ENCODE results near the gene MAP2K2.
"Not testable (repeated sequence)": the region's sequence is repeated elsewhere in the genome, so short reads cannot be mapped to it uniquely, and the experiment has no call there.

The MAP2K2 gene

GRCh38 chr19:4130744-4131438, 7.0 kb upstream of the MAP2K2 start:
- no peak for DNase-seq (ENCODE audit: low read depth in 2 of 3, low spot score in 1 of 3)

- DNase-seq (ENCODE audit: low read depth in 2 of 3, low spot score in 1 of 3): not testable (repeated sequence)
Measured at GRCh38 chr19:4129050-4129449, 5.1 kb upstream of the MAP2K2 start.

- DNase-seq (ENCODE audit: low read depth in 2 of 3, low spot score in 1 of 3): not testable (repeated sequence)
Measured at GRCh38 chr19:4127322-4127721, 3.4 kb upstream of the MAP2K2 start.

- no peak for DNase-seq (ENCODE audit: low read depth in 2 of 3, low spot score in 1 of 3)
Measured at GRCh38 chr19:4124638-4125037, 716 bp upstream of the MAP2K2 start.

GRCh38 chr19:4122480-4122879, 1.4 kb downstream of the MAP2K2 start:
- no peak for DNase-seq (ENCODE audit: low read depth in 2 of 3, low spot score in 1 of 3)

GRCh38 chr19:4121815-4122214, 2.1 kb downstream of the MAP2K2 start:
- DNase-seq (ENCODE audit: low read depth in 2 of 3, low spot score in 1 of 3): no peak

GRCh38 chr19:4121273-4121612, 2.7 kb downstream of the MAP2K2 start:
- DNase-seq (ENCODE audit: low read depth in 2 of 3, low spot score in 1 of 3): no peak

- no peak for DNase-seq (ENCODE audit: low read depth in 2 of 3, low spot score in 1 of 3)
Measured at GRCh38 chr19:4120559-4121272, 3.2 kb downstream of the MAP2K2 start.

GRCh38 chr19:4119763-4120162, 4.2 kb downstream of the MAP2K2 start:
- no peak for DNase-seq (ENCODE audit: low read depth in 2 of 3, low spot score in 1 of 3)

- DNase-seq (ENCODE audit: low read depth in 2 of 3, low spot score in 1 of 3): no peak
Measured at GRCh38 chr19:4115818-4116385, 8.0 kb downstream of the MAP2K2 start.

GRCh38 chr19:4115050-4115817, 8.7 kb downstream of the MAP2K2 start:
- peak in 1 of 3 donors; percentile 36 for DNase-seq (ENCODE audit: low read depth in 2 of 3, low spot score in 1 of 3)

GRCh38 chr19:4114181-4114580, 9.7 kb downstream of the MAP2K2 start:
- DNase-seq (ENCODE audit: low read depth in 2 of 3, low spot score in 1 of 3): no peak

GRCh38 chr19:4113398-4114088, 10.4 kb downstream of the MAP2K2 start:
- DNase-seq (ENCODE audit: low read depth in 2 of 3, low spot score in 1 of 3): no peak

GRCh38 chr19:4112367-4112766, 11.6 kb downstream of the MAP2K2 start:
- no peak for DNase-seq (ENCODE audit: low read depth in 2 of 3, low spot score in 1 of 3)

- DNase-seq (ENCODE audit: low read depth in 2 of 3, low spot score in 1 of 3): no peak
Measured at GRCh38 chr19:4109626-4109945, 14.3 kb downstream of the MAP2K2 start.

GRCh38 chr19:4108767-4109625, 14.9 kb downstream of the MAP2K2 start:
- peak in 2 of 3 donors; percentile 33 to 40 for DNase-seq (ENCODE audit: low read depth in 2 of 3, low spot score in 1 of 3)

- no peak for DNase-seq (ENCODE audit: low read depth in 2 of 3, low spot score in 1 of 3)
Measured at GRCh38 chr19:4103080-4103433, 20.9 kb downstream of the MAP2K2 start.

- DNase-seq (ENCODE audit: low read depth in 2 of 3, low spot score in 1 of 3): no peak
Measured at GRCh38 chr19:4102339-4103079, 21.4 kb downstream of the MAP2K2 start.

- DNase-seq (ENCODE audit: low read depth in 2 of 3, low spot score in 1 of 3): no peak
Measured at GRCh38 chr19:4101496-4101770, 22.5 kb downstream of the MAP2K2 start.
